Activated T-helper 17 cell treated with anti-CD3 and anti-CD28 coated beads, Interleukin-2, amount 50 U/mL, for 72 hours (primary cell): ENCODE measurements around the gene KRT80. TPM values are rescaled to one million over a fixed set of nuclear protein-coding genes. Genes with fewer than 3 reads are reported as not detected.

ENCODE experiments used
- ATAC-seq: fragments of 150-1000 bp; cut with Tn5 transposase; replicated peaks from 2 replicates; pipeline ENCODE4 v1.10.0; 2021; ENCODE audit warnings: mild to moderate bottlenecking, moderate library complexity
- H3K27ac Mint-ChIP-seq: one replicate; pipeline ENCODE4 v1.8.0; 2022; ENCODE audit warnings: mixed read lengths
- H3K27me3 Mint-ChIP-seq: one replicate; pipeline ENCODE4 v1.8.0; 2022; ENCODE audit warnings: mixed read lengths
- H3K36me3 Mint-ChIP-seq: one replicate; pipeline ENCODE4 v1.8.0; 2022; ENCODE audit warnings: low read depth, mild to moderate bottlenecking, mixed read lengths
- H3K4me1 Mint-ChIP-seq: one replicate; pipeline ENCODE4 v1.8.0; 2022; ENCODE audit warnings: mixed read lengths
- H3K4me3 Mint-ChIP-seq: one replicate; pipeline ENCODE4 v1.8.0; 2022; ENCODE audit warnings: mild to moderate bottlenecking, mixed read lengths
- H3K9me3 Mint-ChIP-seq: one replicate; pipeline ENCODE4 v1.8.0; 2022; ENCODE audit warnings: mixed read lengths
- total RNA-seq, 2 donors: library from RNA; stranded (reverse); gene quantifications; one replicate each; pipeline ENCODE4 v1.2.3, GENCODE V29; 2022

Gene KRT80
- total RNA-seq, 2 donors from 2014 or later: not detected

DNA sequence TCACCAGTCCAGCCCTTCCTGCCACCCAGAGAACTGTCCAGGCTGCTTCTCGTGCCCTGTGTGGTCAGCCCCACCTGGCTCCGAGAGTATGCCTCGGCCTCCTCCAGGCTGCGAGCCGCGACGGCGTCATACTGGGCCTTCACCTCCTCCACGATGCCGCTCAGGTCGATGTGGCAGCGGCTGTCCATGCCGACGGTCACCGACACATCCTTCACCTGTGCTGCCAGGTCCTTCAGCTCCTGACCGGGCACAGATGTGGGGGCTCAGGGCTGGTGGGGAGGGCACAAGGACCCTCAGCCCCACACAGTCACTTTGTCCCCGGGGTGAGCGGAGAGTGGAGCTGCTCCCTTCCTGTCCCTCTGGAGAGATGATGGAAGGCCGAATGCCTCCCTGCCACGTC, 18.3 kb downstream of the KRT80 start:
- Mint-ChIP-seq H3K4me3 (no peak overlapping the region), H3K27me3 (no peaks in the 10 kb centered on the region), H3K36me3 (no peaks in the 10 kb centered on the region), H3K9me3 (no peaks in the 10 kb centered on the region), H3K27ac (no peak overlapping the region), H3K4me1 (no peaks in the 10 kb centered on the region)
- ATAC-seq: no peak

DNA sequence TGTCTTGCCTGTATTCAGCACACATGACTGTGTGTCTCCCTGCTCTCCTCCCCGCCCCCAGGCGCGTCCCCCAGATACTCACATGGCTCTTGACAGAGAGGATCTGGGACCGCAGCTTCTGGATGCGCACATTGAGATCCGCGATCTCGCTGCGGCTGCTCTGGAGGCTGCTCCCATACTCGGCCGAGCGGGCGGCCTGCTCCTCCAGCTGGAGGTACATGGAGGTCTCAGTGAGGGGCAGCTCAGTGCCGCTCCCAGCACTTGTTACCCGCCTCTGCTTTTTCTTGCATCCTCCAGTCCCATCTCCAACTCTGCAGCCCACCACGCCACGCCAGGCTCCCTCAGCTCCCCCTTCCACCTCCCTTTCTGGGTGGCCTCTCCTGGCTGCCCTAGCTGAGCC, 18.9 kb downstream of the KRT80 start:
- Mint-ChIP-seq H3K27ac (no peak overlapping the region), H3K36me3 (no peaks in the 10 kb centered on the region), H3K4me3 (no peak overlapping the region), H3K4me1 (no peaks in the 10 kb centered on the region), H3K9me3 (no peaks in the 10 kb centered on the region), H3K27me3 (no peaks in the 10 kb centered on the region)
- no peak for ATAC-seq

DNA sequence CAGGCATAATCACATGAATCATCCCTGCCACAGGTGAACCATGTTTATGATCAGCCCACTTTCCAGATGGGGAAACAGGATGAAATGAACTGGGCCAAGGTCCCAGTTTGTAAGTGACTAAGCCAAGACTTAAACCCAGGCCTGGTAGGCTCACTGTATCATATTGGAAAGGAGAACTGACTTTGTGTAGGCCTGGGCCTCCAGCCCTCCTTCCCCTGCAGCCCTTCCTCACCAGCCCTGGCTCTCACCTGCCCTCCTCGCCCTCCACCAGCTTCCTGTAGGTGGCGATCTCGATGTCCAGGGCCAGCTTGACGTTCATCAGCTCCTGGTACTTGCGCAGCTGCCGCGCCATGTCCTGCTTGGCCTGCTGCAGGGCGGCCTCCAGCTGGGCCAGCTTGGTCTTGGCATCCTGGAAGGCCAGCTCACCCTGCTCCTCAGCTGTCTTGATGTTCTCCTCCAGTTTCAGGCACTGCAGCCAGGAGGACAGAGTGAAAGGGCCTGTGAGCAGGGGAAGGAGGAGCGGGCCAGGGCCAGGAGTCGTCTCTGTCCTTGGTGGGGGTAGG, 19.8 kb downstream of the KRT80 start:
- Mint-ChIP-seq H3K4me3 (no peak overlapping the region), H3K9me3 (no peaks in the 10 kb centered on the region), H3K36me3 (no peaks in the 10 kb centered on the region), H3K4me1 (no peaks in the 10 kb centered on the region), H3K27me3 (no peaks in the 10 kb centered on the region), H3K27ac (no peak overlapping the region)
- ATAC-seq: no peak

DNA sequence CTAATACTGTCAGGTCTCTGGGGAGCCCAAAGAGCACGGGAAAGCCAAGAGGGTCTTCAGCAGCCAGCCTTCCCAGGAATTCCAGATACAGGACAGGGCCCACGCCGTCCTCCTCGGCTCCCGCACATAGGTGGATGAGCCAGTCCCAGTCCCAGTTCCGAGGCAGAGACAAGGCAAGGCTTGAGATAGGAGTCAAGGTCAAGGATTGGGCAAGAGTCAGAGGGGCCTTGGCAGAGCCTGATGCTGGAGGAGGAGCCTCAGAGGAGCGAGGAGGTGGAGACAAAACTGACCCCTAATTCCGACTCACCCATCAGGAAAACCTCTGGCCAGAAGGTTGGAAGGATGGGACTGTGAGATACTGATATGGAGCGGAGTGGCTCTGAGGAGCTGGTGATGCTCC, 21.0 kb downstream of the KRT80 start:
- Mint-ChIP-seq H3K4me1 (no peaks in the 10 kb centered on the region), H3K27me3 (no peaks in the 10 kb centered on the region), H3K36me3 (no peaks in the 10 kb centered on the region), H3K27ac (peak overlapping the region; percentile 25), H3K4me3 (no peak overlapping the region), H3K9me3 (no peaks in the 10 kb centered on the region)
- ATAC-seq: no peak

DNA sequence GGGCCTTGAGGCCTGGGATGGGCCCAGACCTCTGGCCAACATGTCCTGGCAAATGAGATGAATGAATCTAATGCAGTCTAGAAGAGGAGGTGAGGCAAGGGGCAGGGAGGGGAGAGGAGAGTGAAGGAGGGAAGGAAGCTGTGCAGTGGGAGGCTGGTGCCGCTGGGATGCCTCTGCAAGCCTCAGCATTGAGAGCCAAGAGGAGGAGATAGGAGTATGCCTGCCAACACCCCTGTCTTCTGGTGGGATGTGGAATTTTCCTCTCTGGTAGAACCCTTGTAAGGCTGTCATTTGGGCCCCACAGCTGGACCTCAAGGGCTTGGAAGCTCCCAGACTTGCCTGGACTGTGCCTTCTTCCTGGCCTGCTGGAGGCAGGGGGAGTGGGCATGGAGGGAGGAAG, 21.9 kb downstream of the KRT80 start:
- Mint-ChIP-seq H3K4me1 (no peaks in the 10 kb centered on the region), H3K36me3 (no peaks in the 10 kb centered on the region), H3K27me3 (no peaks in the 10 kb centered on the region), H3K27ac (peak overlapping the region; percentile 46), H3K9me3 (no peaks in the 10 kb centered on the region), H3K4me3 (no peak overlapping the region)
- no peak for ATAC-seq

DNA sequence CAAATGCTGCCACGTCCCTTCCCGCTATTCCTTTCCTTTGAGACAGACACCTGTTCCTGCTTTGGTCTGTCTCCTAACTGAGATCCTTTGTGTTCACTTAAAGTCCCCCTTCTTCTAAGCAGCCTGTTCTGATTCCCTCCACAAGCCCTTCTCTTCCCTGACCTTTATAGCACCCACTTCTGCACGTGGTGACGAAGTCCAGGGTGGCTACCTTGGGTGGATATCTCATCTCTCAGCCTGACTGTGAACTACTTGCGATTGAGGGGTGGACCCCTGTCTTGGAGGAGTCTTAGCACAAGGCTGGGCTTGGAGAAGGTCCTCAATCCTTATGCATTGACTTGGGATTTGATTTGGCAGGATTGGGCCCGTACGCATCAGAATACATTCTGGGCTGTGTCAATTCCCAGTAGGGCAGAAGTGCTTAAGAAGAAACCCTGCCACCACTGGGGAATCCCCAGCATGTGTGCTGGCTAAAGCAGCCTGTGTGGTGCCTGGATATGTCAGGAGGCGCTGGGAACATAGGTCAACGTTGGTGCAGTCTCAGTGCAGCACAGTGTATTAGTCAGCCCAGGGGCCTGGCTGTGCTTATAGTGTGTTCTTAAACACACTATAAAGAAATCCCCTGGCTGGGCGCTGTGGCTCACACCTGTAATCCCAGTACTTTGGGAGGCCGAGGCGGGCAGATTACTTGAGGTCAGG, 23.6 kb downstream of the KRT80 start:
- Mint-ChIP-seq H3K9me3 (no peaks in the 10 kb centered on the region), H3K4me1 (peaks cover 6% of the 10 kb centered on the region), H3K36me3 (no peaks in the 10 kb centered on the region), H3K4me3 (no peak overlapping the region), H3K27me3 (no peaks in the 10 kb centered on the region), H3K27ac (no peak overlapping the region)
- peak; percentile 77 for ATAC-seq

DNA sequence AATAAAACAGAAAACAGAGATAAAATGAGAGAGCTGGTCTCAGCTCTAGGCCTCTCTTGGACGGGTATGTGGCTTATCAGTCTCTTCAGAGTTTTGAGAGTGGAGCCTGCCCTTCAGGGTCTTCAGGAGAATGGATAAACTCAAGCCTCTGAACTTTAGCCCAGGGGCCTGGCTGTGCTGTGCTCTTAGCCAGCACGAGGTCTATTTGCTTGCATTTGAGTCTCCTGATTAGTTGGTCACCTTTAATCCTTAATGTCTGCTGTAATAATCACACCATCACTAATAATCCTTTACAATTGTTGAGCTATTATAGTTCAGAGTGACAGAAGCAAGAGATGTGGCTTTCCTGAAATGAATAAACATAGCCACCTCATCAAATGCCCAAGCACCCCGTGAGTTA, 24.3 kb downstream of the KRT80 start:
- Mint-ChIP-seq H3K27ac (no peak overlapping the region), H3K9me3 (no peaks in the 10 kb centered on the region), H3K4me1 (peaks cover 6% of the 10 kb centered on the region), H3K27me3 (no peaks in the 10 kb centered on the region), H3K4me3 (no peak overlapping the region), H3K36me3 (no peaks in the 10 kb centered on the region)
- ATAC-seq: no peak

DNA sequence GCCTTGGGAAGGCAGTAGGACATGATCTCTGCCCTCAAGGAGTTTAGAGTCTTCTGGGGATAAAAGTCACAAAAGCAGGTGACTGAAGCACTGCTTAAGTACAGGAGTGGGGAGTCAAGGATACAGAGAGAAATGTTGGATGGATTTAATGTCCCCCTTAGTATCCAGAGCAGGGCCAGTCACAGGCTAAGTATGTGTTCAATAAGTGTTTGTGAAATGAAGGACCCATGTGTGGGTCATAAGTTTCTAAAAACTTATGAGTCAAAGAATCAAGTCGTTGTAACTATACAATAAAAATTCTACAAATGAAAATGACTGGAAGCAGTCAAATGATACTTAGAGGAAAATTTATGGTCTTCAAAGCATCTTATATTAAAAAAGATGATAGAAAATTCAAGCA, 25.1 kb downstream of the KRT80 start:
- Mint-ChIP-seq H3K4me3 (no peak overlapping the region), H3K36me3 (no peaks in the 10 kb centered on the region), H3K9me3 (no peaks in the 10 kb centered on the region), H3K27ac (peak overlapping the region; percentile 31), H3K27me3 (no peaks in the 10 kb centered on the region), H3K4me1 (peaks cover 11% of the 10 kb centered on the region)
- no peak for ATAC-seq

DNA sequence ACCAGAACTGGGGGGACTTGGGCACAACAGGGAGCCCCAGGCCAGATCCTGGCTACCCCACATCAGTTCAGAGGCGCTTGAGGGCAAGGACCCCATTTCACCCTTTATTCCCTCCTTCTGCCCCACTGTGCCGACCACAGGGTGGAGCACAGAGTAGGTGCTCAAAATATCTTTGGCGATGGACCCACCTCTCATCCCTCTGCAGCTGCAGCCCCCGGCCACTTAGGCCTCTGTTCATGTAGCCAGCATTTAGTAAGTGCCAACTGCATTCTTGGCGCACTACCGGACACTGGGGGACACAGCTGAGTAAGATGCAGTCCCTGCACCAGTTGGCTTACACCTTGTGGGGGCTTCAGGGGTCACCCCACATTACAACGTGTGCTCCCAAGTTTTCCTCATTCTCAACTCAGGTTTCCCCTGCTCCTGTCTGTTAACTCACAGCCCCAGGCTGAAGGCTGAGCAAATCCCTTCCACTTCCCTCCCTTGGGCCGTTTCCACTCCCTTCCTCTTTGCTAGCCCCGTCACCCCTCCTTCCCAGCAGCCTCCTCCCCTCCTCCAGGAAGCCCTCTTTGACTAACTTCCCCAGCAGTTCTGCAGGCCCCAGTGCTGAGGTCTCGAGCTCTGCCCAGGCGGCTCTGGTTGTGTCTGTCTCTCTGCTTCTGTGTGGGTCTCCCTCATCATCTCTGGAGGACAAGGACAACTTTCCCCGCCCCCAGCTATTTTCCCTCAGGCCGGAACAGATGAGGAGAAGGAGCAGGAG, 26.5 kb downstream of the KRT80 start:
- Mint-ChIP-seq H3K4me3 (no peak overlapping the region), H3K36me3 (no peaks in the 10 kb centered on the region), H3K27me3 (no peaks in the 10 kb centered on the region), H3K27ac (no peak overlapping the region), H3K4me1 (peaks cover 20% of the 10 kb centered on the region), H3K9me3 (no peaks in the 10 kb centered on the region)
- ATAC-seq: no peak

DNA sequence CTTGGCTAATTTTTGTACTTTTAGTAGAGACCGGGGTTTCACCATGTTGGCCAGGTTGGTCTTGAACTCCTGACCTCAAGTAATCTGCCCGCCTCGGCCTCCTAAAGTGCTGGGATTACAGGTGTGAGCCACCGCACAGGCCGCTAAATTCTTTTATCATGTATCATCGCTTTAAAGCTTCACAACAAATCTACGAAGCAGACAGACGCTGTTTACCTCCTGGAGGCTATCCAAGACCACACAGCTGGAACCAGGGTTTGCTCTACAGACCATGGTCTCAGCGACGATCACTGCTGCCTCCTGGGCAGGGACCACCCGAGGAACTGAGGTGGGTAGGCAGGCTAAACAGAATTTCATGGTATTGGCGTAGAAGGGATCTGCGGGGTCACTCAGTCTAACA, 27.2 kb downstream of the KRT80 start:
- H3K36me3 Mint-ChIP-seq: no peaks in the 10 kb centered on the region
- H3K27me3 Mint-ChIP-seq: no peaks in the 10 kb centered on the region
- H3K4me3 Mint-ChIP-seq: no peak overlapping the region
- H3K4me1 Mint-ChIP-seq: peaks cover 20% of the 10 kb centered on the region
- H3K9me3 Mint-ChIP-seq: no peaks in the 10 kb centered on the region
- ATAC-seq: no peak
- H3K27ac Mint-ChIP-seq: no peak overlapping the region

DNA sequence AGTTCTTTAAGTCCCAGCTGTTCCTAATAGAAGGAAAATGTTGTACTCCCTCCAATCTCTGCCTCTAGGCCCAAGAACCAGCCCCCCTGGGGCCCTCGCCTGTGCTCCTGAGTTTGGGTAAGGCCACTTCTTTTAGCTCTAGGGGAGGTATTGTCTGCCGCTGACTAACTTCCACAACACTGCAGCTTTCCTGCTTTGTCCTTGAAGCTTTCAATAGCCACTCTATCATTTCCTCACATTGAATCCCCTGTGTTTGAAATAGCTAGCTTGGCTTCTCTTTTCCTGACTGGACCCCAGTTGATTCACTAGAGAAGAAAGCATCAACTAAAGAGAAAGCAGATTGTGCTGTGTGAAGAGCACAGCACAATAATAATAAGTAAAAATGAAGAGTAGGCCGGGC, 28.8 kb downstream of the KRT80 start:
- ATAC-seq: no peak
- Mint-ChIP-seq H3K4me1 (peaks cover 20% of the 10 kb centered on the region), H3K27ac (no peak overlapping the region), H3K4me3 (no peak overlapping the region), H3K9me3 (no peaks in the 10 kb centered on the region), H3K27me3 (no peaks in the 10 kb centered on the region), H3K36me3 (no peaks in the 10 kb centered on the region)

DNA sequence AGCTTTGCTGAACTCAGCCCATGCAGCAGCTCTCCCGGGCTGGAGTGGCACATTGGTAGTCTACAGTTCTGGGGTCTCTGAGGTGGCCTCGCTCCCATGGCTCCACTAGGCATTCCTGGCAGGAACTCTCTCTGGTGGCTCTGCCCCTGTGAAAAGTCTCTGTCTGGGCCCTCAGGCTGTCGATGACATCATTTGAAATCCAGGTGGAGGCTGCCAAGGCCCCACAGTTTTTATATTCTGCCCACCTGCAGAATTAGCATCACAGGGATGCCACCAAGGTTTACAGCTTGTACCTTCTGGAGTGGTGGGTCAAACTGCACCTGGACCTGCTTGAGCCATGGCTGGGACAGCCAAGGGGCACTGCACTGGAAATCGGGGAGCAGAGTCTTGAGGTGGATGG, 31.6 kb downstream of the KRT80 start:
- no peak for ATAC-seq
- no peaks in the 10 kb centered on the region for H3K9me3 Mint-ChIP-seq
- H3K4me1 Mint-ChIP-seq: peaks cover 37% of the 10 kb centered on the region
- no peak overlapping the region for H3K27ac Mint-ChIP-seq
- H3K27me3 Mint-ChIP-seq: no peaks in the 10 kb centered on the region
- no peaks in the 10 kb centered on the region for H3K36me3 Mint-ChIP-seq
- no peak overlapping the region for H3K4me3 Mint-ChIP-seq

DNA sequence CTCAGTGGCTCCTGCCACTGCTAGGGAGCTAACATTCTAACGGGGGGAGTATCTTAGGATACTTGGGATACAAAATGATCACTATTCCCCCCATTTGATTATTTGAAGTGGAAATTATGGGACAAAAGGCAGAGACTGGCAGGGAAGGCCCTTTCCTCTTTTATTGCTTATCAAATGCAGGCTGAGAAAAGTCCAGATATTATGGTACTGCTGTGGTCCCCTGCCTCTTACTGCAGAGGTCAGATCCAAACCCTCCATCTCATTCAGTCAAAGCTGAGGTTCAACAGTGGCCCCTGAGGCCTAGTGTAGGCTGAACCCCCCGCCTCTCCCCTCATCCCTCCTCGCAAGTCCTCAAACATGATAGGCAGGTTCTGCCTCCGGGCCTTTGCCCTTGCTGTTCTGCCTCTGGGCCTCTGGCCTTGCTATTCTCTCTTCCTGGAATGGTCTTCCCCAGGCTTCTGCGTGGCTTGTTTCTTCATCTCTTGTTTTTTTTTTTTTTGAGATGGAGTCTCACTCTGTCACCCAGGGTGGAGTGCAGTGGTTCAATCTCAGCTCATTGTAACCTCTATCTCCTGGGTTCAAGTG, 34.2 kb downstream of the KRT80 start:
- no peak overlapping the region for H3K4me3 Mint-ChIP-seq
- no peaks in the 10 kb centered on the region for H3K36me3 Mint-ChIP-seq
- H3K4me1 Mint-ChIP-seq: peaks cover 34% of the 10 kb centered on the region
- no peak for ATAC-seq
- no peaks in the 10 kb centered on the region for H3K9me3 Mint-ChIP-seq
- no peak overlapping the region for H3K27ac Mint-ChIP-seq
- no peaks in the 10 kb centered on the region for H3K27me3 Mint-ChIP-seq

DNA sequence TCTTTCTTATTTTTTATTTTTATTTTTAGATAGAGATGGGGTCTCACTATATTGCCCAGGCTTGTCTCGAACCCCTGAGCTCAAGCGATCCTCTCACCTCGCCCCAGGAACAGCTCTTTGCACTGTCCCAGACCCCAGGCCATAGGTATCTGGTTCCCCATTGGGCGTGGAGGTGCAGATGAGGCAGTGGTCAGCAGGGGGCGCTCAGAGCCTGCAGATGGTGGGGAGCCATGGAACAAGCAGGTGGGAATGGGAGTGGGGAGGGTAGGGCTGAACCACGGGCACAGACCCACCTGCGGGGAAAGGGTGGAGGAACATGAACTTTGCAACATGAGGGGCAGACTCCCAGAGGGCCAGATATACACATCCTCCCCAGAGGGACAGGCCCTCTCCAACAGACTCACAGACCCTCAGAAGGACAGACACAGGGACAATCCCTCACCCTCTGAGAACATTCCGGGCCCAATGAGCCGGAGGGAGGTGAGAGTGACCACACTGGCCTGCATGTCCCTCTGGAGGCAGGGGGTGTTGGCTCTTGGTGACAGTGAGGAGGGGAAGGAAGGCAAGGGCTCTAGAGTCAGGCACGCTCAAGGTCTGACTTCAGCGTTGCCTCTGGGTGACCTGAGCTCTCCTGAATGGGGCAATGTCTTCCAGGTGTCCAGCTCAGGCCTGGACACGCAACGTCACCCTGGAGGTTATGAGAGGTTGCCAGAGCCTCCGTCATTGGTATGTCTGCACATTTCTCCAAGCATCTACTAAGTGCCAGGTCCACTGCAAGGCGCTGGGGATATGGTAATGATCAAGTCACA, 34.9 kb downstream of the KRT80 start:
- H3K4me1 Mint-ChIP-seq: peaks cover 32% of the 10 kb centered on the region
- H3K27me3 Mint-ChIP-seq: no peaks in the 10 kb centered on the region
- no peak overlapping the region for H3K27ac Mint-ChIP-seq
- no peaks in the 10 kb centered on the region for H3K9me3 Mint-ChIP-seq
- no peaks in the 10 kb centered on the region for H3K36me3 Mint-ChIP-seq
- peak; percentile 68 for ATAC-seq
- H3K4me3 Mint-ChIP-seq: no peak overlapping the region
